Measurements from ENCODE around the gene TSTD1. TPM values are rescaled to one million over a fixed set of nuclear protein-coding genes. Genes with fewer than 3 reads are reported as not detected.

The TSTD1 gene
- total and polyA plus RNA-seq, 2 of the 8 experiments (the other 6 are each of a cell fraction or from before 2014, with no cell fraction given) = 60.9 to 314 TPM

DNA sequence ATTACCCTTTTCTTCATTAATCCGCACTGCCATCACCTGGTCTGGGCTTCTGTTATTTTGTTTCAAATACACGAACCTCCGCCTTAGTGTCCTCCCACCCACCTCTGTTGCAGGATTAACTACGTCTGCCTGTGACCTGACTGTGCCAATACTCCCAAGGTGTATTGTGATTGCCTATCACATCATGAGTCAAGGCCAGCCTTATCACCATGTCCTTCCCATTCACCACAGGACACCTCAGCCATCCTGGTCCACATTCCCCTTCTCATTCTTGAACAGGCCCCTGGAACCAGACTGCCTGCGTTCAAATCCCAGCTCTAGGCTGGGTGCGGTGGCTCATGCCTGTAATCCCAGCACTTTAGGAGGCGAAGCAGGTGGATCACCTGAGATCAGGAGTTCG lies 32.2 kb downstream of the TSTD1 start (continued):
- TF ChIP-seq, protein P1, sequence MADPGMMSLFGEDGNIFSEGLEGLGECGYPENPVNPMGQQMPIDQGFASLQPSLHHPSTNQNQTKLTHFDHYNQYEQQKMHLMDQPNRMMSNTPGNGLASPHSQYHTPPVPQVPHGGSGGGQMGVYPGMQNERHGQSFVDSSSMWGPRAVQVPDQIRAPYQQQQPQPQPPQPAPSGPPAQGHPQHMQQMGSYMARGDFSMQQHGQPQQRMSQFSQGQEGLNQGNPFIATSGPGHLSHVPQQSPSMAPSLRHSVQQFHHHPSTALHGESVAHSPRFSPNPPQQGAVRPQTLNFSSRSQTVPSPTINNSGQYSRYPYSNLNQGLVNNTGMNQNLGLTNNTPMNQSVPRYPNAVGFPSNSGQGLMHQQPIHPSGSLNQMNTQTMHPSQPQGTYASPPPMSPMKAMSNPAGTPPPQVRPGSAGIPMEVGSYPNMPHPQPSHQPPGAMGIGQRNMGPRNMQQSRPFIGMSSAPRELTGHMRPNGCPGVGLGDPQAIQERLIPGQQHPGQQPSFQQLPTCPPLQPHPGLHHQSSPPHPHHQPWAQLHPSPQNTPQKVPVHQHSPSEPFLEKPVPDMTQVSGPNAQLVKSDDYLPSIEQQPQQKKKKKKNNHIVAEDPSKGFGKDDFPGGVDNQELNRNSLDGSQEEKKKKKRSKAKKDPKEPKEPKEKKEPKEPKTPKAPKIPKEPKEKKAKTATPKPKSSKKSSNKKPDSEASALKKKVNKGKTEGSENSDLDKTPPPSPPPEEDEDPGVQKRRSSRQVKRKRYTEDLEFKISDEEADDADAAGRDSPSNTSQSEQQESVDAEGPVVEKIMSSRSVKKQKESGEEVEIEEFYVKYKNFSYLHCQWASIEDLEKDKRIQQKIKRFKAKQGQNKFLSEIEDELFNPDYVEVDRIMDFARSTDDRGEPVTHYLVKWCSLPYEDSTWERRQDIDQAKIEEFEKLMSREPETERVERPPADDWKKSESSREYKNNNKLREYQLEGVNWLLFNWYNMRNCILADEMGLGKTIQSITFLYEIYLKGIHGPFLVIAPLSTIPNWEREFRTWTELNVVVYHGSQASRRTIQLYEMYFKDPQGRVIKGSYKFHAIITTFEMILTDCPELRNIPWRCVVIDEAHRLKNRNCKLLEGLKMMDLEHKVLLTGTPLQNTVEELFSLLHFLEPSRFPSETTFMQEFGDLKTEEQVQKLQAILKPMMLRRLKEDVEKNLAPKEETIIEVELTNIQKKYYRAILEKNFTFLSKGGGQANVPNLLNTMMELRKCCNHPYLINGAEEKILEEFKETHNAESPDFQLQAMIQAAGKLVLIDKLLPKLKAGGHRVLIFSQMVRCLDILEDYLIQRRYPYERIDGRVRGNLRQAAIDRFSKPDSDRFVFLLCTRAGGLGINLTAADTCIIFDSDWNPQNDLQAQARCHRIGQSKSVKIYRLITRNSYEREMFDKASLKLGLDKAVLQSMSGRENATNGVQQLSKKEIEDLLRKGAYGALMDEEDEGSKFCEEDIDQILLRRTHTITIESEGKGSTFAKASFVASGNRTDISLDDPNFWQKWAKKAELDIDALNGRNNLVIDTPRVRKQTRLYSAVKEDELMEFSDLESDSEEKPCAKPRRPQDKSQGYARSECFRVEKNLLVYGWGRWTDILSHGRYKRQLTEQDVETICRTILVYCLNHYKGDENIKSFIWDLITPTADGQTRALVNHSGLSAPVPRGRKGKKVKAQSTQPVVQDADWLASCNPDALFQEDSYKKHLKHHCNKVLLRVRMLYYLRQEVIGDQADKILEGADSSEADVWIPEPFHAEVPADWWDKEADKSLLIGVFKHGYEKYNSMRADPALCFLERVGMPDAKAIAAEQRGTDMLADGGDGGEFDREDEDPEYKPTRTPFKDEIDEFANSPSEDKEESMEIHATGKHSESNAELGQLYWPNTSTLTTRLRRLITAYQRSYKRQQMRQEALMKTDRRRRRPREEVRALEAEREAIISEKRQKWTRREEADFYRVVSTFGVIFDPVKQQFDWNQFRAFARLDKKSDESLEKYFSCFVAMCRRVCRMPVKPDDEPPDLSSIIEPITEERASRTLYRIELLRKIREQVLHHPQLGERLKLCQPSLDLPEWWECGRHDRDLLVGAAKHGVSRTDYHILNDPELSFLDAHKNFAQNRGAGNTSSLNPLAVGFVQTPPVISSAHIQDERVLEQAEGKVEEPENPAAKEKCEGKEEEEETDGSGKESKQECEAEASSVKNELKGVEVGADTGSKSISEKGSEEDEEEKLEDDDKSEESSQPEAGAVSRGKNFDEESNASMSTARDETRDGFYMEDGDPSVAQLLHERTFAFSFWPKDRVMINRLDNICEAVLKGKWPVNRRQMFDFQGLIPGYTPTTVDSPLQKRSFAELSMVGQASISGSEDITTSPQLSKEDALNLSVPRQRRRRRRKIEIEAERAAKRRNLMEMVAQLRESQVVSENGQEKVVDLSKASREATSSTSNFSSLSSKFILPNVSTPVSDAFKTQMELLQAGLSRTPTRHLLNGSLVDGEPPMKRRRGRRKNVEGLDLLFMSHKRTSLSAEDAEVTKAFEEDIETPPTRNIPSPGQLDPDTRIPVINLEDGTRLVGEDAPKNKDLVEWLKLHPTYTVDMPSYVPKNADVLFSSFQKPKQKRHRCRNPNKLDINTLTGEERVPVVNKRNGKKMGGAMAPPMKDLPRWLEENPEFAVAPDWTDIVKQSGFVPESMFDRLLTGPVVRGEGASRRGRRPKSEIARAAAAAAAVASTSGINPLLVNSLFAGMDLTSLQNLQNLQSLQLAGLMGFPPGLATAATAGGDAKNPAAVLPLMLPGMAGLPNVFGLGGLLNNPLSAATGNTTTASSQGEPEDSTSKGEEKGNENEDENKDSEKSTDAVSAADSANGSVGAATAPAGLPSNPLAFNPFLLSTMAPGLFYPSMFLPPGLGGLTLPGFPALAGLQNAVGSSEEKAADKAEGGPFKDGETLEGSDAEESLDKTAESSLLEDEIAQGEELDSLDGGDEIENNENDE (IDR thresholded peaks at IDR 0.05; ENCODE audit: insufficient replicate concordance, low read length) = no peak
- TF ChIP-seq, protein P2, sequence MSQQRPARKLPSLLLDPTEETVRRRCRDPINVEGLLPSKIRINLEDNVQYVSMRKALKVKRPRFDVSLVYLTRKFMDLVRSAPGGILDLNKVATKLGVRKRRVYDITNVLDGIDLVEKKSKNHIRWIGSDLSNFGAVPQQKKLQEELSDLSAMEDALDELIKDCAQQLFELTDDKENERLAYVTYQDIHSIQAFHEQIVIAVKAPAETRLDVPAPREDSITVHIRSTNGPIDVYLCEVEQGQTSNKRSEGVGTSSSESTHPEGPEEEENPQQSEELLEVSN (IDR thresholded peaks at IDR 0.05) = no peak

Data from H1 (cell line).